ENCODE measurements around the gene PLA2G4E. TPM values are rescaled to one million over a fixed set of nuclear protein-coding genes. Genes with fewer than 3 reads are reported as not detected.

PLA2G4E gene
- total RNA-seq, 1 donor from 2014 or later = not detected

DNA sequence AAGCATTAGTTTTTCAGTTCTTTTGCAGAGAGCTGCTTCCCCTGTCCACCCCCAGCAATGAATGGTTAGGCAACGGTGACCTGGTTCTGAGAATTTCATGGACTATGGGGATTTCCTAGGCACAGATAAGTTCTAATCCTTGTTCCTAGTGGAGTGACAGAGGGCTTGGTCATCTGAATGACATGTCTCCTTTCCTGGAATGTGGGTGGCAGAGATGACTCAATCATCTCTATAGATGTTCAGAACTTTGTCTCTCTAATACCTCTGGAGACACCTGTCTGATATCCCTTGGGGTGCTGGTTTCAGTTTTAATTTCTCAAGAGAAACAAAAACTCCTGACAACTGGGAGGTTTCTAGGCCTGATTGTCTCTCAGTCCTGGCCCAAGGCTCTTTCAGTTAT lies 10.4 kb downstream of the PLA2G4E start:
- DNase-seq (ENCODE audit: low read depth) = peak; percentile 20
- no peak for TF ChIP-seq CTCF (conservative IDR thresholded peaks at IDR 0.05; ENCODE audit: low read depth, low read length)
- no peak overlapping the region for H3K4me3 ChIP-seq (ENCODE audit: low read depth, low read length)

DNA sequence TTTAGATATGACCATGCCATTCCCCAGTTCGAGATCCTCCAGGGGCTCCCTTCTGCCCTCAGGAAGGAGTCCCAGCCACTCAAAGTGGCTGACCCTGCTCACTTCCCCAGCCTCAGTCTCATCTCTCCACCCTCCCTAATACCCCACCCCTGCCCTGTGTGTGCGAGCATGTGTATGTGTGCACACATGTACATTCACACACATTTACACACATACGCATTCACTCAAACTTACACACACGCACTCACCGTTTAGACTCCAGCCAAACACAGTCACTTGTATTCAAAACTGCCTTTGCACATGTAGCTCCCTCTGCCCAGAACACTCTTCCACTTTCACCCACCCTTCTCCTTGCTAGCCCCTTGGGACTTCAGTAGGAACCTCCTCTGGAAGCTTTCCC lies 11.4 kb downstream of the PLA2G4E start:
- no peak for TF ChIP-seq CTCF (conservative IDR thresholded peaks at IDR 0.05; ENCODE audit: low read depth, low read length)
- H3K4me3 ChIP-seq (ENCODE audit: low read depth, low read length) = no peak overlapping the region

GRCh38 chr15:42009022-42009421 lies 11.8 kb downstream of the PLA2G4E start:
- no peak overlapping the region for H3K4me3 ChIP-seq (ENCODE audit: low read depth, low read length)
- TF ChIP-seq CTCF (conservative IDR thresholded peaks at IDR 0.05; ENCODE audit: low read depth, low read length) = no peak
- no peak for DNase-seq (ENCODE audit: low read depth)

More for the DNA sequence above, 11.4 kb downstream of the PLA2G4E start:
- DNase-seq (ENCODE audit: low read depth) = no peak

GRCh38 chr15:42007386-42007785 lies 13.5 kb downstream of the PLA2G4E start:
- TF ChIP-seq CTCF (conservative IDR thresholded peaks at IDR 0.05; ENCODE audit: low read depth, low read length) = no peak
- no peak for DNase-seq (ENCODE audit: low read depth)
- H3K4me3 ChIP-seq (ENCODE audit: low read depth, low read length) = no peak overlapping the region

- no peak overlapping the region for H3K4me3 ChIP-seq (ENCODE audit: low read depth, low read length)
- DNase-seq (ENCODE audit: low read depth) = no peak
- TF ChIP-seq CTCF (conservative IDR thresholded peaks at IDR 0.05; ENCODE audit: low read depth, low read length) = no peak
These were observed 18.5 kb downstream of the PLA2G4E start for GRCh38 chr15:42002333-42002732.

DNA sequence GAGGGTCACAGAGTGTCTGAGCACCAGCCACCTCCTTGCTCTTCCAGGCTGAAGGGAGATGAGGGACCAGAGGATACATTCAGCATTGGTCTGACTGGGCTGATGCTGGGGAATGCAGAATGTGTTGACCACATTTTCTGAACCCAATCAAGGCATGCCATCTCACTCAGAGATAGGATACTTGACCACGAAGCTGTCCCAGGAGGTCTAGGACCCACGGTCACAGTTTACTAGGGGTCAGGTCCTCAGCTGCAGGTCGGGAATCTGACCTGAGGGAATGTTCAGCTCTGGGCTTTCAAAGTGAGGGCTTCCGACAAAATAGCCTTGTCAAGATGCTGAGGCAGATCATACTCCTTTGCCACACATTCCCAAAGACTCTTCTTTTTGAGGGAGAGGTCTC lies 19.6 kb downstream of the PLA2G4E start:
- TF ChIP-seq CTCF (conservative IDR thresholded peaks at IDR 0.05; ENCODE audit: low read depth, low read length) = no peak
- H3K4me3 ChIP-seq (ENCODE audit: low read depth, low read length) = no peak overlapping the region
- DNase-seq (ENCODE audit: low read depth) = no peak

Data from epithelial cell of proximal tubule (primary cell).